Measurements from ENCODE around the gene LRMDA.

Gene LRMDA

DNA sequence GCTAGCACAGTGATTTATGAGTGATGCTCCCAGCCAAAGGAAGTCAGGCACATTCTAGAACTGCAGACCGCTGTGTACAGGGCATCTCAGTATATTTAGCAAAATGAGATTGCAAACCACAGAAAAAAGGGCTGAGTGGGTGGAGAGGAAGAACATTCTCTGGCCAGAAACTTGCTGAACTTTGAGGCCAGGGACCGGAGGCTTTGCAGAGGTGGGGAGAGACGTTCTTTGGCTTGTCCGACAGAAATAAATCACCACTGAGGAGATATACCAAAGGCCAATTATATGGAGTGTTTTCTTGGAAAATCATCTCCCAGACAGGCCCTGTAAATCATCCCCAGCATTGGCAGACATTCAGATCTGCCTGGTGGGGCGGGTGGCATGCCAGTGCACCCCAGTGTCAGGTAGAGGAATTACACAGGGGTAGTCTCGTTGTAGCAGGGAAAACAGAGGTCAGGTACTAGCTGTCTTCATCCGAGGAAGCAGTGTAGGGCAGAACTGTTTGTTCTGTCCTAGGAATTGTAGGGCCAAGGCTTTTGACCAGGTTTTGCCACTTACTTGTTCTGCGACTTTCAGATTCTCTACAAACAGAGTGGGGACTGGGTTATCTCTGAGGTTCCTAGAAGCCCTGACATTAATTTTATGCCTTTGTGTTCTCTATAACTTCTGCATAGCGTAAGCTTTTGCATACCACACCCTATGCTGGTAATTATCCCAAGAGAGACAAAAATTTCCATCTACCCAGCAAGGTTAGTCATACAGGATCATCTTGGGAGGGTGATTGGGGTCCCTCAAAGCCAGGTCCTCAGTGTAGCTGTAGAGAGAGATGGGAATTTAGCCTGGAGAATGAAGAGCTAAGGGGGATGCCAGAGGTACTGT lies 655.6 kb downstream of the LRMDA start:
- TF ChIP-seq, protein P1, sequence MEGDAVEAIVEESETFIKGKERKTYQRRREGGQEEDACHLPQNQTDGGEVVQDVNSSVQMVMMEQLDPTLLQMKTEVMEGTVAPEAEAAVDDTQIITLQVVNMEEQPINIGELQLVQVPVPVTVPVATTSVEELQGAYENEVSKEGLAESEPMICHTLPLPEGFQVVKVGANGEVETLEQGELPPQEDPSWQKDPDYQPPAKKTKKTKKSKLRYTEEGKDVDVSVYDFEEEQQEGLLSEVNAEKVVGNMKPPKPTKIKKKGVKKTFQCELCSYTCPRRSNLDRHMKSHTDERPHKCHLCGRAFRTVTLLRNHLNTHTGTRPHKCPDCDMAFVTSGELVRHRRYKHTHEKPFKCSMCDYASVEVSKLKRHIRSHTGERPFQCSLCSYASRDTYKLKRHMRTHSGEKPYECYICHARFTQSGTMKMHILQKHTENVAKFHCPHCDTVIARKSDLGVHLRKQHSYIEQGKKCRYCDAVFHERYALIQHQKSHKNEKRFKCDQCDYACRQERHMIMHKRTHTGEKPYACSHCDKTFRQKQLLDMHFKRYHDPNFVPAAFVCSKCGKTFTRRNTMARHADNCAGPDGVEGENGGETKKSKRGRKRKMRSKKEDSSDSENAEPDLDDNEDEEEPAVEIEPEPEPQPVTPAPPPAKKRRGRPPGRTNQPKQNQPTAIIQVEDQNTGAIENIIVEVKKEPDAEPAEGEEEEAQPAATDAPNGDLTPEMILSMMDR (IDR thresholded peaks at IDR 0.05): peak; percentile 31
- no peaks in the 10 kb centered on the region for H3K27me3 ChIP-seq (ENCODE audit: control insufficient read depth, insufficient read depth, low read length)
- H3K9ac ChIP-seq: no peak overlapping the region
- no peak overlapping the region for H2AFZ ChIP-seq
- H3K79me2 ChIP-seq: no peaks in the 10 kb centered on the region
- no peaks in the 10 kb centered on the region for H3K9me3 ChIP-seq (ENCODE audit: control insufficient read depth, low read length)
- no peaks in the 10 kb centered on the region for H3K36me3 ChIP-seq (ENCODE audit: control insufficient read depth, insufficient read depth, low read length)
- H3K4me2 ChIP-seq (ENCODE audit: low read length): no peak overlapping the region
- H3K4me3 ChIP-seq (ENCODE audit: low read depth, low read length): no peak overlapping the region
- no peak overlapping the region for H3K27ac ChIP-seq
- no peaks in the 10 kb centered on the region for H3K4me1 ChIP-seq

DNA sequence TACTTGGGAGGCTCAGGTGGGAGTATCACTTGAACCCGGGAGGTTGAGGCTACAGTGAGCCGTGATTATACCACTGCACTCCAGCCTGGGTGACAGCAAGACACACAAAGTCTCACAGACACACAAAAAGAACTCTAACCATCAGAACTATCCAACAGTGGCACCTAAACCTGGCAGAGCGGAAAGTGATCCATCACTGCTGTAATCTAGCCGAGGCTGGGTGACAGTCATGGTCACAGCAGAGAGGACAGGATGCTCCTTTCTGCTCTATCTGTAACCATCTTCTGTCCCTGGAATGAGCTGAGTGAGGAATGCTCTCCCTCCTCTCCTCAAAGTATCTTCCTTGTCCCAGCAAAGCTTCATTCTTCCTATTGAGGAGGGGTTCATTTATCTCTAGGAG lies 656.6 kb downstream of the LRMDA start:
- H3K27ac ChIP-seq: no peak overlapping the region
- H3K4me2 ChIP-seq (ENCODE audit: low read length): no peak overlapping the region
- no peaks in the 10 kb centered on the region for H3K9me3 ChIP-seq (ENCODE audit: control insufficient read depth, low read length)
- no peak overlapping the region for H3K9ac ChIP-seq
- H3K27me3 ChIP-seq (ENCODE audit: control insufficient read depth, insufficient read depth, low read length): no peaks in the 10 kb centered on the region
- H3K79me2 ChIP-seq: no peaks in the 10 kb centered on the region
- TF ChIP-seq, protein P1 (IDR thresholded peaks at IDR 0.05): no peak
- H3K4me3 ChIP-seq (ENCODE audit: low read depth, low read length): no peak overlapping the region
- no peak overlapping the region for H2AFZ ChIP-seq
- no peaks in the 10 kb centered on the region for H3K36me3 ChIP-seq (ENCODE audit: control insufficient read depth, insufficient read depth, low read length)
- no peaks in the 10 kb centered on the region for H3K4me1 ChIP-seq

DNA sequence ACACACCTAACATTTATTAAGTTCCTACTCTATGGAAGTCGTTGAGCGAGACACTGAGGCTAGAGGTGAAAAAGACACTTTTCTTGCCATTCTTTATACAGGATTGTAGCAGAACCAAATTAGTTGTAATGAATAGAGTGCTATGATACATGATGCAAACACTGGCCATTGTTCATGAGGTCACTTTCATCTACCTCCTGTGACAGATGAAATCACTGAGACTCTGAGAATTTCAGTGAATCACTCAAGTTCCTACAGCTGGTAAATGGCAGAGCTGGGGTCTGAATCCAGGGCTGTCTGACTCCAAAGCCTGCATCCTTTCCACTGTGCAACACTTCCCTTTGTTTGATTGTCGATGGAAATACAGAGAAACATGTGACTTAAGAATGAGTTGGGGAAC lies 657.6 kb downstream of the LRMDA start:
- no peaks in the 10 kb centered on the region for H3K4me1 ChIP-seq
- no peaks in the 10 kb centered on the region for H3K27me3 ChIP-seq (ENCODE audit: control insufficient read depth, insufficient read depth, low read length)
- TF ChIP-seq, protein P1 (IDR thresholded peaks at IDR 0.05): no peak
- H2AFZ ChIP-seq: no peak overlapping the region
- no peak overlapping the region for H3K27ac ChIP-seq
- no peaks in the 10 kb centered on the region for H3K9me3 ChIP-seq (ENCODE audit: control insufficient read depth, low read length)
- no peaks in the 10 kb centered on the region for H3K79me2 ChIP-seq
- no peak overlapping the region for H3K4me3 ChIP-seq (ENCODE audit: low read depth, low read length)
- H3K36me3 ChIP-seq (ENCODE audit: control insufficient read depth, insufficient read depth, low read length): no peaks in the 10 kb centered on the region
- no peak overlapping the region for H3K9ac ChIP-seq
- H3K4me2 ChIP-seq (ENCODE audit: low read length): no peak overlapping the region

DNA sequence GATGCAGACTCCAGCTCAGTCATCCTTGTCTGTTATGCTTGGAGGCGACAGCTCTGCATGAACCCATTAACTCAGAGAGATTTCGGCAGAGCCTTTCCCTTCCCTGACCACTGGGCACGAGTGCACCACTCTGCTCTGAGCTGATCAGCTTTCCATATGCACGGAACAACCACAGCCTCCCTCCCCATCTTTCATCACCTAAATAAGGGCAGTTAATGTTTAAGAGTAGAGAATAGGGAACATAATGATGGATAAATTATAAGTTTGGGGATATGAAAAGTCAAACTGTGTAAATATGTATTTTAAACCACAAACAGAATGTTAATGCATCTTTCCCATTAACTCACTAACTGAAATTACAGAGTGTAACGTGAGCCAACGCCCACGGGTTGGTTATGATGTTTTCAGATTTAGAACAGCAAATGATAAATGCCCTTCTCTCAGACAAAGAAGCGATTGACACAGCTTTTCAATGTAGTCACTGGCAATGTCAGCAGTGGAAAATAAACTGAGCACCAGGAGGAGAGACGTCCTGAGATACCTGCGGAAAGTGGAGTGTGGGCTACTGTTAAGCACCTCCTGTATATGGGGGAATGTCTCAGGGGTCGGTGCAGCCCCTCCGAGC lies 658.2 kb downstream of the LRMDA start:
- Histone ChIP-seq H3K9me3 (ENCODE audit: control insufficient read depth, low read length) (no peaks in the 10 kb centered on the region), H3K4me3 (ENCODE audit: low read depth, low read length) (no peak overlapping the region)

More for the DNA sequence above, 658.2 kb downstream of the LRMDA start:
- H3K4me2 ChIP-seq (ENCODE audit: low read length): no peak overlapping the region
- H3K4me1 ChIP-seq: no peaks in the 10 kb centered on the region
- no peak overlapping the region for H3K27ac ChIP-seq
- no peaks in the 10 kb centered on the region for H3K36me3 ChIP-seq (ENCODE audit: control insufficient read depth, insufficient read depth, low read length)
- H2AFZ ChIP-seq: no peak overlapping the region
- no peak overlapping the region for H3K9ac ChIP-seq
- TF ChIP-seq, protein P1 (IDR thresholded peaks at IDR 0.05): no peak
- no peaks in the 10 kb centered on the region for H3K79me2 ChIP-seq
- no peaks in the 10 kb centered on the region for H3K27me3 ChIP-seq (ENCODE audit: control insufficient read depth, insufficient read depth, low read length)

Measured in parathyroid adenoma (tissue), 2 donors.